SKM-1 (cell line): ENCODE data around the gene SPDYE18.
"Not testable (repeated sequence)": the region's sequence is repeated elsewhere in the genome, so short reads cannot be mapped to it uniquely, and the experiment has no call there.

Experiments
- DNase-seq: peaks from one replicate; lab custom pipeline; 2025; ENCODE audit not compliant: unreplicated experiment; lab: John Stamatoyannopoulos, UW

Gene SPDYE18

DNA sequence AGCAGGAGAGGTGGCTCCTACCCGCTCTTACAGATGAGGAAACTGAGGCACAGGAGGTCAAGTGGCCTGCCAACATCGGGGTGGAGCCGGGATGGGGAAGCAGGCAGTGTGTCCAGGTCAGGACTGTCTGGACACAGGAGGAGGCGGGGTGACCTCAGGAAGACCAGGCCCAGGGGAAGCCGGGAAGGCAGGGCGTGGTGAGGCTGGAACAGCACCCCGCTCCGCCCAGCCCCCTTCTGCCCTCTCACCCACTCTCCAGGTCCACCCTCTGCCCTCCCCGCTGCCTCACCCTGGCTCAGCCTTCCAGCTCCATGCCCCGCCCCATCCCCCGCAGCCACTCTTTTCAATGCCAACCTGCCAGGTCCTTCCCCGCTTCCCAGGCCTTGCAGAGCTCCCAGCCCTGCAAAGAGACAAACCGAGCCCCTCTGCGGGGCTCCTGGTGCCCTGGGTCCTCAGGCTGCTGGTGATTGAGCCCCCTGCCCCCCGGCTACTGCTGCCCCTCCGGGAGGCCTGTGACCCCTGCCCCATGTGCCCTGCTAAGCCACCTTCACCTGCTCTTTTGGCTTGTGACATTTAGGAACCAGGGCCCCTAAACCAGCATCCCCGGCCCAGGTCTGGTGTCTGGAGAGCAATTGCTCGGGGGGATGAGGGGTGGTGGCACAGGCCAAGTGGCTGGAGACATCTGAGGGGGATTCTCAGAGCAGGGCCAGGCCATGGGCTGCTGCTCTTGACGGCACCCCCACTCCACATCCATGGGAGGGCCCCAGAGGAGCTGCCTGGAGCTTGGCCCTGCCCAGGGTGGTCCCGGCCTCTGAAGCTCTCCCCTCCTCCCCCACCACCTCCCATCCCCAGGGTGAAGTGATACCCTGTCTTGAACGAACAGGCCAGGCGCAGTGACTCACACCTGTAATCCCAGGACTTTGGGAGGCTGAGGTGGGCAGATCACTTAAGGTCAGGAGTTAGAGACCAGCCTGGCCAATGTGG is 55.9 kb downstream of the SPDYE18 start:
- DNase-seq: not testable (repeated sequence)

DNA sequence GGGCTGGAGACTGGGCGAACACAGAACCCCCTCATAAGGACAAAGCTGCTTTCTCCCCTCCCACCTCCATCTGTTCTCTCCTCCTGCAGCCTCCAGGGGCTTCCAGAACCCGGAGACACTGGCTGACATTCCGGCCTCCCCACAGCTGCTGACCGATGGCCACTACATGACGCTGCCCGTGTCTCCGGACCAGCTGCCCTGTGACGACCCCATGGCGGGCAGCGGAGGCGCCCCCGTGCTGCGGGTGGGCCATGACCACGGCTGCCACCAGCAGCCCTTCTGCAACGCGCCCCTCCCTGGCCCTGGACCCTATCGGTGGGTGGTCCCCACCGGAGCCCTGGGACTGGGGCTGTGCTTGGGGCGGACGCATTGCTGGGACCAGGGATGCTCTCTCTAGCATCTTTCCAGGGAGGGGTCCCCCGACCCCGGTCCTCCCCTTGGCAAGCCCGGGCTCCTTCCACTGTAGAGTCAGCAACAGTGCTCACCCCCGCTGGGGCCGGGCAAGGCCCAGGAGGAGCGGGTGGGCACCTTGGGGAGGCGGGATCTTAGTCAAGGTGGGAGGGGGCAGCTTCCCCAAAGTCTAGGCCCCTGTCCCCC is 56.8 kb downstream of the SPDYE18 start:
- DNase-seq: not testable (repeated sequence)

DNA sequence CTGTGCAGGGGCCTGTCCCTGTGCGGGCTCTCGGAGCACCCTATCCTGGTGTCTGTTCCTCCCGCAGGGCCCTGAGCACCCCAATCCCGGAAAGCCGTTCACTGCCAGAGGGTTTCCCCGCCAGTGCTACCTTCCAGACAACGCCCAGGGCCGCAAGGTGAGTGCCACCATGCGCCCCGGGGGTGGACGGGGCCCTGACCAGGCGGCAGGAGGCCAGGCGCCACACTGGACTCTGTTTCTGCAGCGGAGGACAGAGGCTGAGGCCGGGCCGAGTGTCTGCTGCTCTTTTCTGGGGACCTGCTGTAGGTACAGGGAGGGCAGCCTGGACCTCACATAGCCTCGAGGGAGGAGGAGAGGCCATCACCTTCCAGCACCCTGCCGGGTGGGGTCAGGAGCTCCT is 58.2 kb downstream of the SPDYE18 start:
- not testable (repeated sequence) for DNase-seq

DNA sequence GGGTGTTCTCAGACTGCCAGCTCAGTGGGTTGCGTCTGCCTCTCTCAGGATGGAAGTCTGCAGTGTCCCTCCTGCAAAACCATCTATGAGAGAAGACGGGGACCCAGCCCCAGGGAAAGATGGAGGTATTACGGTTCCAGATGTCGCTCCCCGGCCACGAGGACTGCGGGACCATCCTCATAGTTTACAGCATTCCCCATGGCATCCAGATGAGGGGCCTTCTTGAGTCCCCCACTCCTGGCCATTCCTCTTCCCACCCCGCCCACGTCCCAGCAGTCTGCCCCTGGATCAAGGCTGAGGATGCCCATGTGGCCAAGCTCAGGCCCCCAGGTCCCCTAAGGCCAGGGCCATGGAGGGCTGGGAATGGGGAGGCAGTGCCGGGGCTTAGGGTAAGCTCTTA is 59.1 kb downstream of the SPDYE18 start:
- not testable (repeated sequence) for DNase-seq

DNA sequence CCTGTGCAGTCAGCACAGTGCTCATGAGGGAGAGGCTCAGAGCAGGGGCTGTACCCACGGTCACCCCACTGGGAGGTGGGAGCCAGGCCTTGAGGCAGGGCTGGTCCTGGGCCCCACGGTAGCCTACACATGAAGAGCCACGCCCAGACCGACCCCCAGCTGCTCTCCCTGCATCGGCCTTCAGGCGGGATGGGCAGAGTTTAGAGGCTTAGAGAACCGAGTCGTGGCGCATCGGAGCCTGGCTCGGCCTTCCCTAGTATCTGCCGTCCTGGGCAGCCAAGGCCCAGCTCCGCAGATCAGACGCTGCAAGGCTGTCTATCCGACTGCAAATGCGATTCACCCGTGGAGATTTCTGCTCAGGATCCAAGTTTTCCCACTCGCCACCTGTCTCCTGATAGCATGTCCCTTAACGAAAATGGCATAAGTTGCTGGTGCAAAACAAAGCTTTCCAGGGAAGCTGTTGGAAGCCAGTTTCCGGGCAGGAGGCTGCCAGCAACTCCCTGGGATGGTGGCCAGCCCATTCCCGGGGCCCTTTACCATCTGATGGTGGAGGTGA is 59.6 kb downstream of the SPDYE18 start:
- not testable (repeated sequence) for DNase-seq

DNA sequence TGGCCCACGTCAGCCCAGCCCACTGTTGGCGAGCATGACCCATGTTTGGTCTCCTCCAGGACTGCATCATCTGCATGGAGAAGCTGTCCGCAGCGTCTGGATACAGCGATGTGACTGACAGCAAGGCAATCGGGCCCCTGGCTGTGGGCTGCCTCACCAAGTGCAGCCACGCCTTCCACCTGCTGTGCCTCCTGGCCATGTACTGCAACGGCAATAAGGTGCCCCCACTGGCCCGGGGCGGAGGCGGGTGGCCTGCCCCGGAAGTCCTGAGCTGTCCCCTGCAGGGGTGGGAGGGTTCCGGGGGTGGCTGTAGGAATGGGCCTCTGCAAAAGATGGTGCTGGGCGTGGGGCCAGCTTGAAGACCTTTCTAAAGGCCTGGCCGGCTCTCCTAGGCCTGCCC is 60.3 kb downstream of the SPDYE18 start:
- not testable (repeated sequence) for DNase-seq
